Femur (tissue), 1 donor: ENCODE data around the gene DIP2B.
A peak's percentile ranks its signal among the peaks of the same experiment; 100 is the strongest.
"Not testable (repeated sequence)": the region's sequence is repeated elsewhere in the genome, so short reads cannot be mapped to it uniquely, and the experiment has no call there.

Source experiments
- DNase-seq: peaks from one replicate; pipeline ENCODE4 v3.0.0-alpha.2; 2017

Gene DIP2B

GRCh38 chr12:50640321-50640939, 135.6 kb downstream of the DIP2B start:
- DNase-seq, result no peak

GRCh38 chr12:50641566-50641965, 136.8 kb downstream of the DIP2B start:
- no peak for DNase-seq

- no peak for DNase-seq
These were observed 137.3 kb downstream of the DIP2B start for GRCh38 chr12:50642035-50642451.

GRCh38 chr12:50642761-50643160, 138.0 kb downstream of the DIP2B start:
- DNase-seq, result no peak

- no peak for DNase-seq
These were observed 142.2 kb downstream of the DIP2B start for GRCh38 chr12:50647031-50647430.

GRCh38 chr12:50647479-50647878, 142.7 kb downstream of the DIP2B start:
- DNase-seq, result no peak

GRCh38 chr12:50650285-50650684, 145.5 kb downstream of the DIP2B start:
- no peak for DNase-seq

- no peak for DNase-seq
These were observed 150.7 kb downstream of the DIP2B start for GRCh38 chr12:50655374-50655921.

GRCh38 chr12:50659260-50659659, 154.5 kb downstream of the DIP2B start:
- no peak for DNase-seq

GRCh38 chr12:50659690-50660424, 155.1 kb downstream of the DIP2B start:
- no peak for DNase-seq

- no peak for DNase-seq
These were observed 155.6 kb downstream of the DIP2B start for GRCh38 chr12:50660425-50660822.

GRCh38 chr12:50661300-50662115, 156.7 kb downstream of the DIP2B start:
- DNase-seq, result no peak

- DNase-seq, result no peak
These were observed 157.3 kb downstream of the DIP2B start for GRCh38 chr12:50662116-50662510.

GRCh38 chr12:50665170-50665569, 160.4 kb downstream of the DIP2B start:
- no peak for DNase-seq

- no peak for DNase-seq
These were observed 160.8 kb downstream of the DIP2B start for GRCh38 chr12:50665609-50666008.

GRCh38 chr12:50666023-50666422, 161.2 kb downstream of the DIP2B start:
- no peak for DNase-seq

GRCh38 chr12:50672158-50672557, 167.4 kb downstream of the DIP2B start:
- no peak for DNase-seq

GRCh38 chr12:50676756-50677155, 172.0 kb downstream of the DIP2B start:
- no peak for DNase-seq

- DNase-seq, result peak; percentile 52
These were observed 173.1 kb downstream of the DIP2B start for GRCh38 chr12:50677858-50678257.

GRCh38 chr12:50678650-50679365, 174.0 kb downstream of the DIP2B start:
- DNase-seq, result no peak

- DNase-seq, result no peak
These were observed 174.8 kb downstream of the DIP2B start for GRCh38 chr12:50679612-50680011.

- not testable (repeated sequence) for DNase-seq
These were observed 176.3 kb downstream of the DIP2B start for GRCh38 chr12:50681064-50681463.

GRCh38 chr12:50685641-50686040, 180.9 kb downstream of the DIP2B start:
- no peak for DNase-seq
